ENCODE results near the gene TMEM50B.

- TF ChIP-seq, protein P1, sequence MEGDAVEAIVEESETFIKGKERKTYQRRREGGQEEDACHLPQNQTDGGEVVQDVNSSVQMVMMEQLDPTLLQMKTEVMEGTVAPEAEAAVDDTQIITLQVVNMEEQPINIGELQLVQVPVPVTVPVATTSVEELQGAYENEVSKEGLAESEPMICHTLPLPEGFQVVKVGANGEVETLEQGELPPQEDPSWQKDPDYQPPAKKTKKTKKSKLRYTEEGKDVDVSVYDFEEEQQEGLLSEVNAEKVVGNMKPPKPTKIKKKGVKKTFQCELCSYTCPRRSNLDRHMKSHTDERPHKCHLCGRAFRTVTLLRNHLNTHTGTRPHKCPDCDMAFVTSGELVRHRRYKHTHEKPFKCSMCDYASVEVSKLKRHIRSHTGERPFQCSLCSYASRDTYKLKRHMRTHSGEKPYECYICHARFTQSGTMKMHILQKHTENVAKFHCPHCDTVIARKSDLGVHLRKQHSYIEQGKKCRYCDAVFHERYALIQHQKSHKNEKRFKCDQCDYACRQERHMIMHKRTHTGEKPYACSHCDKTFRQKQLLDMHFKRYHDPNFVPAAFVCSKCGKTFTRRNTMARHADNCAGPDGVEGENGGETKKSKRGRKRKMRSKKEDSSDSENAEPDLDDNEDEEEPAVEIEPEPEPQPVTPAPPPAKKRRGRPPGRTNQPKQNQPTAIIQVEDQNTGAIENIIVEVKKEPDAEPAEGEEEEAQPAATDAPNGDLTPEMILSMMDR (IDR thresholded peaks at IDR 0.05), result no peak
- no peak for TF ChIP-seq POLR2A (IDR thresholded peaks at IDR 0.05)
These were observed 77.5 kb downstream of the TMEM50B start for GRCh38 chr21:33402001-33402979.
